ENCODE measurements around the gene SLC4A4. TPM values are rescaled to one million over a fixed set of nuclear protein-coding genes. Genes with fewer than 3 reads are reported as not detected.

SLC4A4 gene
- total and polyA plus RNA-seq, 2 of the 8 experiments (the other 6 are each of a cell fraction or from before 2014, with no cell fraction given), result 0.67 to 2.8 TPM

DNA sequence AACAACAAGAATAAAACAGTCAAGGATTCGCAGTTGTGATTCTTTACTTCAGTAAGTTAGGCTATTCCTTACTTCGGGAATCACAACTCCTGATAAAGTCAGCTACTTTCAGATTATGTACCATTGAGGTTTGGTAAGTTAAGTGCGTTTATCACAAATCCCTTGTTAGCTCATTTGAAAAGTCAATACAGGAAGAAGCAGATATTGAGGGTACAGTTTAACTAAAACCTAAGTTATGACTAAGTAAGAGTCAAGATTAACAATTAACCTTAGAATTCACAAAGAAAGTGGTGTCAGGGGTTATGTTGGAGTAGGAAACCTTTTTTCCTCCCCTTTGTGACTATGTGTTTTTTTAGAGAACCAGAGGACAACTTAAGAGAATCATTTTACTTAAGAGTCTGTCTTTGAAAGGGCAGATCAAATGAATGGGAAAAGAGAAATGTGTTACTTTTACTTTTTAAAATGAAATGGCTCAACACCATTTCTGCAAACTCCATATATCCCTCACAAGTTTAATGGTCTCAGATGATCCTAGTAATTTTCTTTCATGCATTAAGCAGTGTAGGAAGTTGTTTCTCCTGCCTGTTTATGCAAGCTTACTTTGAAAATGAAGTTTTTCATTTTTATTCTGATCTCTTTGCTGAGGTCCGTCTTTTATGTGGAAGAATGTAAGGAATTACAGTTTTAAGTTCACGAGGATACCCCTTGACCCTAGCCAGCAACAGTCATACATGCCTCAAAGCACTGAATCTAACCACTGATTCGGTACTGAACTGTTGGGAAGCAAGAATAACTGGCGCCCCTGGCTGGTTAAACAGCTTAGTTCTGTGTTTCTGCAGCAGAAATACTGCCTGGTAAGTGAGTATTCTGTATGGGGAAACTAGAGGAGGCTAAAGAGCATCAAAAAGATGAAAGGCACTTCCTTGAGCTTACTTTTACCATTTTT, 211.7 kb downstream of the SLC4A4 start (continued):
- no peak for TF ChIP-seq CREB1 (IDR thresholded peaks at IDR 0.05)

All from H1 (cell line).